ENCODE results near the gene CDK14.

CDK14 gene

DNA sequence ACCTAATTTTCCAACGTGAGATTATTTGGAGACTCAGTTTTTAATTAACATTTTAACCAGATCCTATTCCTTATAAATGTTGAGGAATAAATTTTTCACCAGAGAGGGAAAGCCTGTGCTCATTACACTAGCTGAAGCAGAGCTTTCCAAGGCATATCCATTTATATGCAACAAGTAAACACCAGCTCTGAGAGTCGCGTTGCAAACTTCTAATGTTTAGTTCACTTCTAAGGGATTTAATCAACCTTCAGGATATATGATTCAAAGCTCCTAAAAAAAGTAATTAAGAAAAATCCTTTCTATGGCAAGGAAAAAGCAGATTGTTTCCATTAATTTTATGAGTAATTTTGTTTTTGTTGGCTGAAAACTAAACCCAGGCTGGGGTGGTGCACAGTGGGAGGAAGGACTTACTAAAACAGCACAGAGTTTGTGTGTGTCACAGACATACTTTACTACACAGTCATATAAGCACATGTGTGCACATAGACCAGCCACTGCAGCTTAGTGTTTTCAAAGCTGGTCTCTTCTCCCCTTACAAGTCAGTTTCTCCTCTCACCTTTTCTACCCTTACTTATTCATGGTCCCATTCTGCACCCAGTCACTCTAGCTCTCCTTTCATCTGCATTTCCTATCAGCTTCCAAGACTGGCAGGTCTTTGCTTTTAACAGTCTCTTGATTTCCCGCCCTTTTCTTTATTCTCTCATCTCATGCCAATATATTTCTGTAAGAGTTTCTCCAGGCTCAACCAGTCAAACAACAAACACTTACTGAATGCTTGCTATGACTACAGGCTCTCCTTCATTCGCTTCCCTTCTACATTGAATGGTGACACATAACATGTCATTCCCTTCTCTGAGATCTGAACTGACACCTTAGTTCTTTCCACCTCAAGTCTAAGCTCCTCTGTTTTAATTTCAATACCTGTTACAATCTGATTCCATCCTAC lies 587.0 kb downstream of the CDK14 start:
- DNase-seq = no peak

DNA sequence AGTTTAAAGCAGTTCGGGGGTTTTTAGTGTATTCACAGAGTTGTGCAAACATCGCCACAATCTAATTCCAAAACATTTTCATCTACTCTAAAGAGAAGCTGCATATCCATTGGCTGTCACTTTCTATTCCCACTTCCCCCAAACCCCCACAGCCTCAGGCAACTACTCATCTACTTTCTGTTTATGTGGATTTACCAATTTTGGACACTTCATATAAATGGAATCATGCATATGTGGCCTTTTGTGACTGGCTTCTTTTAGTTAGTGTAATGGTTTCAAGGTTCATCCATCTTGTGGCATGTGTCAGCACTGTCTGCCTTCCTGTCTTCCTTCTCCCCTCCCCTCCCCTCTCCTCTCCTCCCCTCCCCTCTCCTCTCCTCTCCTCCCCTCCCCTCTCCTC lies 589.6 kb downstream of the CDK14 start:
- no peak for DNase-seq

DNA sequence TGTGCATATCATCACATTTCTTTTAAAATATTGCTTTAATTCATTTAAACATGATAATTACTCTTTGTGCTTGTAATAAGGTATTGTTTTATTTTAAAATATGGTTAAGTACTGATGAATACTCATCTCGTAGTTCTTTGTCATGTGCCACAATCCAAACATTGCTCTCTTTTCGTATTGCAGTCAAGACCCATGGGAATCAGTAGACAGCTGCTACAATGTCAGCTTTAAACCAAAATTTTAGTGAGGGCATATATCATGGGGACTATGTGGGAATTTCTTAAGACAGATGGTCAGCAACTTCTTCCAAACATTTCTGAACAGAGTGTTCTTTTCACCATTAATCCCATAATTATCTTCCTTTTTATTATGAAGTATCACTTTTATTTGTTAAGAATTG lies 590.9 kb downstream of the CDK14 start:
- no peak for DNase-seq

DNA sequence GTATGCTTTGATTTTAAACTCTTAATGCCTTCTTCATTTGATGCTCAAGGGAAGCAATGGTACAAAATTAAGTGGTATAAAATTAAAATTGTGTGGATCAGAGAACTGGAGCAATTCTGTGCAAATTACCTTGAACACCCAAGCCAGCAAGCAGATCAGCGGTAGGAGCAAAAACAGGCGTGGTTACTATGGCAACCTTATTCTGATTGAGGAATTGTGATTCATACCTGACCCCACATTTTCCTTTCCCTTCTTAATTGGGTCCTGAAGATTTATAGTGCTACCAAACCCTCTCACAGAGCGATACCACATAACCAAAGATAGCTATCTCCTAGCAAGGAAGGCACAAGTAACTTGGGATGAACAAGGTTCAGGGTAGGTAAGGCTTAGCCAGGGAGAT lies 595.6 kb downstream of the CDK14 start:
- no peak for DNase-seq

DNA sequence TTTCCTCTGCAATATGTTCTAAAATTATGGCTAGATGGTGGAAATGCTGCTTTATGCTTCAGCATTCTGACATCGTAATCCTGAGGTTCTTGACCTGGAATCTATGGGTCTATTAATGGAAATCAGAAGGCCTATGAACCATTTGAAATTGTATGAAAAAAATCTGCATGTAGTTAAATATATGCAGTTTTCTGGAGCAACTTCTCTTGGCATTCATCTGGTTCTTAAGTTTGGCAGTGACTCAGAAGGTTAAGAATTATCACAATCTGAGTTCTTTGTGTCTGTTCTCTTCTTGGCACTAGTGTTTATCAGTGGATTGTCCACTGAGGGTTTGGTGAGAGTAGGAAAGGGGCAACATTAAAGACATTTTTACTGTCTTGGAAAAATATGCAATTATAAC lies 597.0 kb downstream of the CDK14 start:
- DNase-seq = no peak

DNA sequence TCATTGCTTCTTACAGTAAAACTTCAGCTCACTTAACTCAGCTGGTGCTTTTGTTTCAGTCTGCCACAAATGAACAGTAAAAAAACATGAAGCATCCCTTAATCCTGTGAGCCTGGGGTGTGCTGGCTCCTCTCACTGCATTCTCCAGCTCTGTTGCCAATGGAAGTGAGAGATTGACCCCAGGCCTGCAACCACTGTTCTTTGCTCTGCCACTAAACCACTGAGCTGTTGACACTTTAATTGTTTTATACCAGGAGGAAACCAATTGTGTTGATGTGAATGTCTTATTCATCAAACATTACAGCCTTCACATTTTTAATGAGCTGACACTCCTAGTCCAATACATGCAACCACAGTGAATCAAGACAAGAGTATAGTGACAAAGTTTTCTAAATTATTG lies 598.7 kb downstream of the CDK14 start:
- no peak for DNase-seq

DNA sequence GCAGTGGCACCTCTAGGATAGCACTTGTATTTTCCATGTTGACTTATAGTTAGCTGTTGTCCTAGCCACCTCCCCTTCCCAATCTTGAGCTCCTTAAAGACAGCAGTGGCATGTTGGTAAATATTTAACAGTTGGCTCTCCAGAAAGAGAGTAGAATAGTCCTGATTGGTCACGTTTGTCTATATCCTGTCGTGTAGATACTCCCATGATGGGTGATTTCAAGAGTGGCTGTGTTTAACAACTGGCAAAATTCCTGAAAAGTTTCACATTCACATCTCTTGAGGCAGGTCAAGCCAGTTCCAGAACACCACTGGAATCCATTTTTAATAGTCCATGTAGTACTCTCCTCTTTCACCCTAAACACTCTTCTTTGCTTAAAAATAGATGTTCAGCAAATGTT lies 599.9 kb downstream of the CDK14 start:
- no peak for DNase-seq

DNA sequence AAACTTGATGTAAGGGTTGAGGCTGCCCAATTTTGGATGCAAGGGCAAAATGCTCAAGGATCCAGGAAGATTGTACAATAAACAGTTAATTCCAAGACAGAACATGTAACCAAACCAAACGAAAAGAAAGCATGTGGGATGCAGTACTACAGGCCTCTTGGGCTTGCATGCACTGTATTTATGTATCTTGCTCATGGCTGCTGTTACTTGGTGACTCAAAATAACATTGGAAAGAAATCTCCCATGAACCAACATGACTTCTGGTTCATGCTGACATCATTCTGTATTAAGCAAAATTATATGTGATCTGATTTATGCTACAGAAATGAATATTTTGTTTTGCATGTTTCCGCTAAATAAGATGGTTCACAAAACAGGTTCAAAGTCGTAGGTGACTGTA lies 602.2 kb downstream of the CDK14 start:
- no peak for DNase-seq

DNA sequence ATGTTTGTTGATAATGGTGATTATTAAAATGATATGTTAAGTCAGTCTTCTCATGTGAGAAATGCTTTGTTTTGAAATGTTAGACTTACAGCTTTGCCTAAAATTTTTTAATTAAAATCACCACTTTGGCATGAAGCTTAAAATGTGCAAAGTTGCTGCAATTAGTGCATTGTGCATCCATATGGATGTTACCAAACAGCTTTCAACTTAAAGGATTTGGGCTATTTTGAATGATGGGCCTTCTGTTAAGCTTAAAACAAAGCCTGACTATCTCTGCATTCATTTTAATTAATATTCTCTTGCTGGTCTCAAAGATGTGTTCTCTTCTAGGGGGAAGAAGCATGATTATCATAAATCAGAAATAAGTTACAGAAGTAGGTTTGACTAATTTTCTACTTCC lies 603.5 kb downstream of the CDK14 start:
- no peak for DNase-seq

DNA sequence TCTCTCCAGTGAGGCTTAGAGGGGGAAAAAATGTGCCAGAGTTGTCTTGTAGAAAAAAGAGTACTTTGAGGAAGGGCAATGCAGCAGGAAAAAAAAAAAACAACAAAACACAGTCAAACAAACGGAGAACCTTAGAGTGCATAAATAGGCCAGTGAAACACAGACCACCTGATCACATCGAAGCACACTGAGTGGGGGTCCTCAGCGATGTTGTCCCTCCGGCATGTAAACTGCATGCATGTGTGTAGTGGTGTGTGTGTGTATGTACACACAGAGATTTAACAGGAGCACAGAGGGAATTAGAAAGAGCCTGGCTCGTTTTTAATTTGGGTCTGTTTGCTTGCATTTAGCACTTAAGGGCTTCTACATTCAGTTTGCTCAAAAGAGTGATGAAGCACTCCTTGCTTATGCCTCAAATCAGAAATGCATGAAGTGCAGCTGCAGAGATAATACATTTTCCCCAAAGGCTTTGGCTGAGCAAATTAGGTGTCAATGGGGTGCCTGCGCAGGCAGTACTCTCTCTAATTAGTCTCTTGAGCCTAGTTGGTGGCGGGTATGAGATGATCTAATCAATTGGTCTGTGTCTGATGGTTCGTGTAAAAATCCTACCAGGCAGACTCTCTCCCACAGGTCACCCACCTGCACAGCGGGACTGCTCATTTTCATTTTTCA lies 605.5 kb downstream of the CDK14 start:
- no peak for DNase-seq

DNA sequence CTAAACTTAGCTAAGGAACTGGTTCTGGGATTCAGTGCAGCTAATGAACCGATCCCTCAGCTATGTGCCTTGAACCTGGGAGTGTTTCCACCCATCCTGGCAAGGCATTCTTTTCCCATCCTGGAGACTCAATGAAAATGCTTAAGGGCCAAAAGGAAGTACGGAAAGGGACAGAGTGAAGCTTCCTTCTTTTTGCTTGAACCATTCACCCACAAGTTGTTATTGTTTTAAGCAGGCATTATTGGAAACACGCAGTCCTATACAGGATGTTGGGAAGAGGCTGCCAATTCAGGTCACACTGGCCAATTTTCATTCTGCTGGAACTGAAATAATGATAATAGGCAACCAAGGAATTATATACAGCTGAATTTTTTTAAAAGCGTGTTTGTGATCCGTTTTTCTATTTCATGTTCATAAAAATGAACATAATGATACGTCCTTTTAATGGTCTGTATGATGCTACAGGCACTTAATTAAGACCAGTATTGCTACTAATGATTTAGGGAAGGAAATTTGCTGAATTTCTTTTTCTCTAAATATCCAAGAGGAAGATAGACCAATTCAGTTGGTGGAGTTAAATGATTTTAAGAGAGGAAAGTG lies 610.3 kb downstream of the CDK14 start:
- DNase-seq = no peak

DNA sequence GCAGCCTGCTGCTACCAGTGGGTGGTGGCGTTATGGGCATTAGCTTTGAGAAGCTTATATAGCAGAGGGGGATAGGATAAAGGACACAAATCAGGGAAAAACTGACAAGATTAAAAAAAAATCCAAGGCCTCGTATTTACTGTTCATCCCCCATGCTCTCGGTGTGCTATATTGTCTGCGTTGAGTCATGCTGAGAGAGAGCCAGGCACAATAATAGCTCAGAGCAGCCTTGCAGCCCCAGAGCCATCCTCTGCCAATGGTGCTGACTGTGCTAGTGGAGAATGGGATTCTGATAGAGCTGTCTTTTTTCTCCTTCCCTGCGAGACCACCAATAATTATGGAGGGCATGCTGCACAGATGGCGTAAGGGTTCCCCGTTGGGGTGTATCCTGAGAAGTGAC lies 616.5 kb downstream of the CDK14 start:
- DNase-seq = no peak

DNA sequence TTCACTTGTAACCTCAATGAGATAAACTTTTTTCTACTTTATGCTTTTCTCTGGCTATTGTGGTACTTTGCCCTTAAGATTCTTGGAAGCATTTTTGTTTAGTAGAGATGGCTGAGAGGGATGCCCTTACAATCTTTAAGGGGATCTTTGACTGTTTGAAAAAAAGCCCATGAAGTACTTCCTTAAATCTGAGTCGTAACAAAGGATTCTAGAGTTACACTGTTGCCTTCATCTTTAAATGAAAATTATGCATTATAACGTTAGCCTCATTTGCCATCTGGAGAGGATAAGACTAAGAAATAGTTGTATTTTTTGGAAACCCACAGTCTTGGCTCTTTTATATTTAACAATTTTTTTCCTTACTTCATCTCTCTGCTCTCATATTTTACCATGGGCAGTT lies 630.3 kb downstream of the CDK14 start:
- DNase-seq = no peak

DNA sequence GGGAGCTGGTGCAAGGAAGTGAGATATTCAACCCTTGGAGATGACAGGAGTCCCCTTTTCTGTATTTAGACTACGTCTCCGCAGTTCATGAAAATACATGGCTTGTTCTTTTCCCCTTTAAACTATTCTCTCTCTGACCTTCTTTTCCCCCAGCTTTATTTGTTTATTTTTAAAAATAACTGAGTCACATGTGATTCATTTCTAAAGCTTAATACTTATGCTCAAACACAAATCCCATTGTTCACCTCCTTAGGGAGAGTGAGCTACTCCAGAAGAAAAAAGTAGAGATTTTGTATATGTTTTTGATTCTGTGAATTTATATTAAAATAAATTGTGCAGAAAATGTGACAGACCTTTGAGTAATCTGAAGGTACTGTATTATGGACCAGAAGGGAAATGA lies 632.2 kb downstream of the CDK14 start:
- no peak for DNase-seq

DNA sequence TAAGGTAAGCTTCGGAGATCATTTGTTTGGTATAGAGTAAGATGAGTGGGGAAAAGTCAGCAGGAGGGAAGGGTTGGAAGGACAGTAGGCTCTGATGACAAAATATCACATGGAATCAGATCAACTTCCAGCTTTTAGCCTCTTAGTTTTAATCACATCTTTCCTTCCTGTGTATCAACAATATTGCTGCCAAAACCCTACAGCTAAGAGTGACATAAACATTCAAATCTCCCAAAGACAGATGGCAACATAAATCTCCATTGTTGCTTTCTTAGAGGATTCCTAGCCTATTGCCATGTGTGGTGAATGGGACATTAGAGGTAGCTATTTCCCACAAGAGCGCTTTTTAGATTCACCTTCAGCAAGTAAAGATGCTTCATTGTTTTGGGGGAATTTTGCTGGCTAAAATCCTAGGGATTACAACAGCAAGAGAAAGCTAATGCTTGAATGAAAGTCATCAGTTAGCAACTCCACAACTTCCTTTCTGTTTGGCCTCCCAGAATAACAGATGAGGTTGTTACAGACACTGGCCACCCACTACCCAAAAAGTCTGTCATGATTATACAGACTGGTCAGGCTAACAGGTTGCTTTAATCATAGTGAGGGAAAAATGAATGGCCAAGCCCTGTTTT lies 632.9 kb downstream of the CDK14 start:
- DNase-seq = no peak

DNA sequence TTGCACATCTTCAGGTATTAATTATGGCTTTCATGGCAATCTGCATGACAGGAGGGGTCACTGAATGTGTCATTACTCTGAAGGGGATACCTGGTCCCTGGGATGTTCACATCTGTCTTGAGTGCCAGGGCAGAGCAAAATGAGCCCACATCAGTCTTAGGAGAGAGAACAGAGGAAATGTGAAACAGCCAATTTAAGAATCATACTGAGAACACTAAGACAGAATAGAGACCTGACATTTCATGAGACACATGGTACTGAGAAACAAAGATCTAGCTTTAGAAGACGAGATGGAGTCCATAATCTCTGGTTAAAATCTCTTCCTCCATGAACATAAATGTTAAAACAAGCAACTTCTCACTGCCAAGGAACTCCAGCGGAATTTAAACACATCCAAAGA lies 634.0 kb downstream of the CDK14 start:
- no peak for DNase-seq

DNA sequence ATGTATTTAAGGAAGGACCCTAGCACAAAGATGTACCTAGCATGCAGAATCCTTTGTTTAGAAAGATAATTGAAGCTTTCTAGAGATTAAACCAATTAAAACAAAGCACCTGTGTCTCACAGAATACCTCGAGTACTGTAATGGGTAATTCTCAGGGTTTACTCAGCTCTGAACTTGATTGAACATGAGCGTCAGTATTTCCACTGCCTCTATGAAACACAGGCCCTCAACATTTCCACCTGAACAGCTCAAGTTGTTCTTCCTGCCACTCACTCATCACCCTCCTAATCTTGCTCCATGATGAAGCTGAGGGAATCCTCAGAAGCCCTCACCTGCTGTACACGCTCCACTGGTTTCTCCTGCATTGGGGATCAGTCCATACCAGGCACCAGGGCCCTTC lies 634.4 kb downstream of the CDK14 start:
- no peak for DNase-seq

DNA sequence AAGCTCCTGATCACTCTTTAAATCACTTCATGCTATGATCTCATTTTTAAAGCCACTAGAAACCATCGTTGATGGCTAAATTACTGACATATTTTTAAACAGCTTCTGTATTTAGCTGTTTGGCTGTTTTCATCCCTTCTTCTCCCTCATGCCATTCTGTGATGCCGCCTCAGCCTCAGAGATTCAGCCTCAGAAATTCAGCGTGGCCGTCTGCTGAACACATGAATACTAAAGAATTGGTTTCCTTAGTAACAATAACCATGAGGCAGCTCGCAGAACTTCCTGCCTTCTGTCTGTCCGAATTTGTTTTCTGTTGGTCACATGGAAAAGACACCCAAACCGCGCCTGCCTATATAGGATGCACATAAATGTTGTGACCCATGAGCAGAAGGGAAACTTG lies 637.1 kb downstream of the CDK14 start:
- DNase-seq = no peak

DNA sequence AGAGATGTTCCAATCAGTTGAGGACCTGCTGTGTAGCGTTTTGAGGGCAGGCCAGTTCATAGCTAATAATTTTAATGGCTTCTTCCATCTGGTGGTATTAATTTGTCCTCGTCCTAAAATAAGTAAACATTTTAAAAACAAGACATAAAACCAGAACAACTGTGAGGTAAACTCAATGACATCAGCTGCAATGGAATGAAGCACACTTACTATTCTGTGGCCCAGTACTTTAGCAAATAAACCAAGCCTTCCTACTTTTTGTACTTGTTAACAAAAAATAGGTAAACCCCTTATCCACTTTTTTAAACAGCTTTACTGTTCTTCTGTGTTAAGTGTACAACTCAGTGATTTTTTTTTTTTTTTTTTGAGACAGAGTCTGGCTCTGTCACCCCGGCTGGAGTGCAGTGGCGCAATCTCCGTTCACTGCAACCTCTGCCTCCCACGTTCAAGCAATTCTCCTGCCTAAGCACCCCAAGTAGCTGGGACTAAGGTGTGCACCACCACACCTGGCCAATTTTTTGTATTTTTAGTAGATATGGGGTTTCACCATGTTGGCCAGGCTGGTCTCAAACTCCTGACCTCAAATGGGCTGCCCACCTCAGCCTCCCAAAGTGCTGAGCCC lies 639.2 kb downstream of the CDK14 start:
- DNase-seq = no peak

DNA sequence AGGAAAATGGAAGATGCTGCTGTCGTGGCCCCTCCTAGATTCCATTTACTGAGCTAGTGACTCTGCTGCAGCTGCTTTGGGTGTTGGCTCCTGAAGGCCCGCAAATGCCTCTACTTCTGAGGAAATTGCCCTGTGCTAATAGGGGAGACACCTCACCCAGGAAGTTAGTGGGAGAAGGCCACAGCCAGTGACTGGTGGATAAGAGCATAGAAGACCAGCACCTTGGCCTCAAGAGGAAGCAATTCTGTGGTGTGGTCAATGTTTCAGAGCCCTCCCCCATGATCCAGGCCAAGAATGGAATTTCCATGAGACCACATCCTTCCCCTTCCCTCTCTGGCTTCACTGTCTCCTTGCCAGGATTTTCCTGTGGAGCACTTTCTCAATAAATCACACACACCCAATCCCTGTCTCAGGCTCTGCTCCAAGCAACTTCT lies 643.1 kb downstream of the CDK14 start:
- no peak for DNase-seq

DNA sequence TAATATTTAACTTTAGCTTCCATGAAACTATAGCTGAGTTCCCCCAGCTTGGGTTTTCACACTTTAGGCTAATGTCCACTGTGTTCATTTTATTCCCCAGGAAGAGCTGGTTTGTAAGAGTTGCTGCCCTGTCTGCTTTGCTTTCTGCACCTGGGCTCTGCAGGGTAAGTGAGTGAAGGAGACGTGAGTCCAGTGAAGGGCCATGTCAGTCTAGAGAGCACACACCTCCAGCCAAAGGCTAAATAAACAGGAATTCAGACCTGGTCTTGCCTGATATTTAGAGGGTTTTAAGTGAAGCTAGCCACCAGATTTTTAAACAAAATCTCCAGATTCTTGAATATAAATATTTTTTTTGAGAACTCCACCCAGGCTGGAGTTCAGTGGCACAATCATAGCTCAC lies 643.7 kb downstream of the CDK14 start:
- no peak for DNase-seq

DNA sequence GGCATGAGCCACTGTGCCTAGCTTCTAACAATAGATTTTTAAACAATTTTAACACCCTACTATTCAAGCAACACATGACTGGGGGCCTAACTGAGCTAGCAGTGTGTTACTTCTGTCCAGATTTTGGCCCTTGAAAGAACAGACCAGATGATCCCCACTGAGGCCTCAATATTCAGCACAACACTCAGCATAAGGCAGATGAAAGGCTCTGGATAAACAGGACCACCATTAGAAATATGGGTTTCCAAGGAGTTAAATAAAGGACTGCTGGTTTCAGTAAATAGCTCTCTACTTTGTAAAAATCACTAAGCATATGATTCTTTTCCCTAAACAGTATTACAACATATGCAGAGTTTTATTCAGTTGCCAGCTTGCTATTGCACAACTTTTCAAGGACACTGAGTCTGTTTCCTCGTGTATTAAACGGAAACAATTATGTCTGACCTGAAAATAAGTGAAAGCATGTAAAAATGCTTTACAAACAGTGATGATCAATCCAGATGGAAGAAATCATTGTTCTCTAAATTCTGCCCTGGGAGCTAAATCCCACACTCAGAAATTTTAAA lies 644.3 kb downstream of the CDK14 start:
- DNase-seq = no peak
